ENCODE data around the gene SLC36A3.

DNA sequence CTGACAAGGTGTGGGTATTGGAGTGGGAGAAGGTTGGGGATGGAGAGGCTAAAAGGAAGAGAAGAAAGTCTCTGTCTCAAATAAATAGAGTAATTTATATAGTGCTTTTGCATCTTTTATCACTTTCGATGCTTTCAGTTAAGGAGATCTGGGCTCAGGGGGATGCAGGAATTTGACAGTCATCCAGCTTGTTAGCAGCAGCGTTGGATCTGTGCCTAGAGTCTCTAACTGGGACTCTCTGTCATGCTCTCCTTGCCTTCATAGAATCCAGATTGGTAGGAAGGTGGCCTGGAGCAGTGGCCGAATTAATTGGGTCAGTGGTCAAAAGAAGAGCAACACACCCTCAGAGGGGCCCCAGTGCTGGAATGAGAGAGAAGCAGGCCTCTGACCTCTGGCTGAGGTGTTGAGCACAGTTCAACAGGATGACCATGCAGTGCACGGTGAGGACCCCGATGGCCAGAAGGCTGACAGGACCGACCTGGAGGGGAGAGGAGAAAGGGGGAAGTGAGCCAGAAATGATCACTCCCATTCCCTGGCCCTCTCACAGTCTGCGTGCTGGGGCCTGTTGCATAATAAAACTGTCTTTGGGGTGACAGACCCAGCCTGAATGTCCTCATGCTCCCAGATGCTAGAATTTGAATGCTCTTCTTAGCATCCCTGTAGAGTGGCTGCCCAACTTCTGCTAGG lies 7.6 kb downstream of the SLC36A3 start:
- TF ChIP-seq, protein P1, sequence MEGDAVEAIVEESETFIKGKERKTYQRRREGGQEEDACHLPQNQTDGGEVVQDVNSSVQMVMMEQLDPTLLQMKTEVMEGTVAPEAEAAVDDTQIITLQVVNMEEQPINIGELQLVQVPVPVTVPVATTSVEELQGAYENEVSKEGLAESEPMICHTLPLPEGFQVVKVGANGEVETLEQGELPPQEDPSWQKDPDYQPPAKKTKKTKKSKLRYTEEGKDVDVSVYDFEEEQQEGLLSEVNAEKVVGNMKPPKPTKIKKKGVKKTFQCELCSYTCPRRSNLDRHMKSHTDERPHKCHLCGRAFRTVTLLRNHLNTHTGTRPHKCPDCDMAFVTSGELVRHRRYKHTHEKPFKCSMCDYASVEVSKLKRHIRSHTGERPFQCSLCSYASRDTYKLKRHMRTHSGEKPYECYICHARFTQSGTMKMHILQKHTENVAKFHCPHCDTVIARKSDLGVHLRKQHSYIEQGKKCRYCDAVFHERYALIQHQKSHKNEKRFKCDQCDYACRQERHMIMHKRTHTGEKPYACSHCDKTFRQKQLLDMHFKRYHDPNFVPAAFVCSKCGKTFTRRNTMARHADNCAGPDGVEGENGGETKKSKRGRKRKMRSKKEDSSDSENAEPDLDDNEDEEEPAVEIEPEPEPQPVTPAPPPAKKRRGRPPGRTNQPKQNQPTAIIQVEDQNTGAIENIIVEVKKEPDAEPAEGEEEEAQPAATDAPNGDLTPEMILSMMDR (IDR thresholded peaks at IDR 0.05): no peak
- no peak for TF ChIP-seq POLR2A (IDR thresholded peaks at IDR 0.05)
- no peak for TF ChIP-seq POLR2AphosphoS5 (IDR thresholded peaks at IDR 0.05)
